Fibroblast of skin of right quadriceps (primary cell): ENCODE results near the gene CECR2.
"Not testable (repeated sequence)": the region's sequence is repeated elsewhere in the genome, so short reads cannot be mapped to it uniquely, and the experiment has no call there.

Source experiments
- DNase-seq: peaks from one replicate; pipeline ENCODE4 v3.0.0-alpha.2; 2013

CECR2 gene

DNA sequence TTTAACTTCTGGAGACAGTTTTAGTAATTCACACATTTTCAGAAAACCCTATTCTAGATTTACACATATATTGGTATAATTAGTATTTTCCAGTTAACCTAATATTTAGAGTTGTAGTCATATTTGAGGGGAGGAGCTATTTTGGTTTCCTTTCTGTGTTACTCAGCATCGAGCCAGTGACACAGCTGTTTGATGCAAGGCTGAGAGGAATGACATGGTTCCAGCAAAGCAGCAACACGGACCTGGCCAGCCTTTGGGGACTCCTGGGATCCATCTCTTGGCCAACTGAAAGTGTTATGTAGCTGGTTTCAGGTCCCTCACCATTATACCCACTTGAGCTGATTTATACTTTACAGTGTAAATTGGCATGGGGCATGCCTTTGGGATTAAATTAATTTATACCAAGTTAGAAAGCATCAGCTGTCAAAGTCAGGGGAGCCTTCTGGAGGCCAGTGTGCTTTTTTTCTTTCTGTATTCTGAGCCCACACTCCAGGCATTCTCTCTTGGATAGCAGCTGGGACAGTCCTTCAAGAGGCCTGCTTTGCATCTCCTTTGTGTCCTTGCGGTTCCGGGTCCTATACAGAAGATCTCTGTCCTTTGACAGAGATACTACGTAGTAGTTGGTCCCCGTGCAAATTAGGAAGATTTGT is 102.8 kb downstream of the CECR2 start:
- DNase-seq: no peak

DNA sequence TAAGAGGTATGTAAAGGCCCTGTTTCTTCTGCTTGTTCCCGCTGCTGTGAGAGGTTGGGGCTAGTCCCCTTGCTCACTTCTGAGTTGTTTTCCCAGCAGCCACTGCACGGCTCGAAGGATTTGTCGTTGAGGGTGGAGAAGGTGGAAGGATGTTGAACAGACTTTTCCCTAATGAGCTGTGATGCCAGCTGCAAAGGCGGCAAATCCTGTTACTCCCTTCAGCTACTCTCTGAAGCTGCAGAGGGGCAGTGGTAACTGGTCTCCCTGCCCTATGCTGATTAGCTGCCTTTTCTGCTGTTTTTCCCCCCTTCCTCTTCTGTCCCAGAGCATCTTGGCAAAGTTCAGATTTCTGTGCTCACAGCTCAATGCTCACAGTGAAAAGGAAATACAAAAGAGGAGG is 103.7 kb downstream of the CECR2 start:
- DNase-seq: no peak

DNA sequence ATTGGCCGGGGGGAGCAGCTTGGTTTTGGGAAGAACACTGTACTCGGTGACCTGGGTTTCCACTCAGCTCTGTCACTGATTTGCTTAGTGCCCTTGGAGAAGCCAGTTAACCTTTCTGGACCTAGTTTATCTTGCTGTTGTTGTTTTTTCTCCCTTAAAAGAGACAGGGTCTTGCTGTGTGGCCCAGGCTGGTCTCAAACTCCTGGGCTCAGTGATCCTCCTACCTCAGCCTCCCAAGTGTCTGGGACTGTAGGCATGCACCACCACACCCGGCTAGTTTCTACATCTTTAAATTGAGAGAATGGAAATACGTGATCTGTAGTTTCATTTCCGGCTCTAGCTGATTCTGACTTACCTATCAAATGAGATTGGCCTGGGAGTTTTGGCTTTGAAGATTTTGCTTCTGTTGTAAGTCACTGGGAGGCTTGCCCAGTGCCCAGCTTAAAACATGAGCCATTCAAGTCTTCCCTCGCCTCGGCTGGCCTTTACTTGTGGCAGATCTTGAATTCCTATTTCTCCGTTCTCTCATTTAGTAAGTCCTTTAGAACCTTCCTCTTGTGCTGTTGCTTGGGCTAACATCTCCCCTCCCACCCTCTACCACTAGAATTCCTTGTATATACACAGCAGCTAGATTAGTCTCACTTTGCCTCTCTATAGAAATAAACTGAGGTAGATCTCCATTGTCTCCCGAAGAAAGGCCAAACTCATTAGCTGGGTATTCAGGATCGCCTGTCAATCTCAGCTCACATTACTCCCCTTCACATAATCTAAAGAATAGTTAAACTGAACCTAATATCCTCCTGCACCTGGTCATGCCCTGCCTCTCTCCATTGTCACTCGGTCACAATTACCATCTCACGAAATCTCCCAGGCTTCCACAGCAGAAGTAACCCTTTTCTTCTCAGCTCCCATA is 106.3 kb downstream of the CECR2 start:
- no peak for DNase-seq

DNA sequence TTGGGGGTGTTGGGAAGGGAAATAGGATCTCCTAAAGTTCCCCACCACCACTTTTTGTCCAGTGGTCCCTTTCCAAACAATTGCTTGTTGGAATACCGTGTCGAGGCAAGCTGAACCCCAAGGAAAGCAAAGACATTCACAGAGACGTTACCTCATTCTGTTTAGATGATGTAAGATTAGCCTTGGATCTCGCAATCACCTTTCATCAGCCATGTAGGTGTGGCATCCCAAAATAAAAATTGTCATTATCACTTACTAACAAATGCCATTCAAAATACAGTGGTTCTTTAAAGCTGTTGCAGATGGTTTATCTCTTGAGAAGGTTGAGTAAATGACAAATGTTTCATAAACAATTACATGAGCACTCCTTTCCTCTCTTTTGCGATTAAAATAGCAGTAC is 107.6 kb downstream of the CECR2 start:
- no peak for DNase-seq

DNA sequence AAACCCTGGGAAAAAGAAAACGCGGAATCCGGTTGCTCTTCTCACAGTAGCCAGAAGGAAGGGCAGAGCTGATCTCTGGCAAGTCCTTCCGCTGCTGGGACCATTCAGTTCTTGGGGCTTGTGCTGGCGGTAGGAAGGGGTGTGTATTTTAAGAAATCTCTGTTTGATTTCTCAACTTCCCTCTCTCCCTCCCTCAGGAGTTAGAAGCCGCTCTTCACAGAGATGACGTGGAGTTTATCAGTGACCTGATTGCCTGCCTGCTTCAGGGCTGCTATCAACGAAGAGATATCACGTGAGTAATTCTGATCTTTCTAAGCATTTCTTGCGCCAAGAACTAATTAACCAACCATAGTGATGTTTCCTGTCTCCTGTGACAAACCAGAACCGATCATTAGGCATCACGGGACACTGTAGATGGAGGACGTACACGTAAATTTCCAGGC is 108.2 kb downstream of the CECR2 start:
- DNase-seq: no peak

DNA sequence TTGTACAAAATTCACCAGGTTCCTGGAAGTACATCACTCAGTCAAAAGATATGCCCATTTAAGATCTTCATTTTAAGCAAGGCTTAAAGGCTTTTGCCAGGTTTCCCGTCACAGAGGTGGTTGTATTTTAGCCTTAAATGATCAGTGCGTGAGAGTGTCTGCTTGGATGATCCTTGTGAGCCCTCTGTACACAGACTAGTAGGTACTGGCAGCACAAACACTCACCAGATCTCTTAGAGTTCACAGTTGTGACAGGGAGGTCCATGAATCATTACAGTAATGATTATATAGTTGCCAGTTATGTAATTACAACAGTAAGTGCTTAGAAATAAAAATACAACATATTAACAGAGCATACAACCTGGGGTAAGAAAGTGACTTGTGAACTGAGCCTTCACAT is 109.9 kb downstream of the CECR2 start:
- no peak for DNase-seq

DNA sequence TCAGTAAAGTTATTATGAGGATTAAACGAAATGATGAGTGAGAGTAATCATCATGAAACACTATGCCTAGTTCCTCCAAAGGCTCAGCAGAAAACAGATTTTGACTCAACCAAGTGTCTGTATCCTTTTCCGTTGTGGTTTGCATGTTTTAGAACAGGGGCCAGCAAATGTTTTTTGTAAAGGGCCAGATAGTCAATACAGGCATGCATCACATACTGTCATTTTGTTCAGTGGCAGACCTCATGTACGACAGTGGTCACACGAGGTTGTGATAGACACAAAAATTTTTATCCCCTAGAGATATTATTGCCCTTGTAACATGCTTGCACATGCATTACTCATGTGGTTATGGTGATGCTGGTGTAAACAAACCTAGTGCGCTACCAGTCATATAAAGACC is 112.2 kb downstream of the CECR2 start:
- no peak for DNase-seq

DNA sequence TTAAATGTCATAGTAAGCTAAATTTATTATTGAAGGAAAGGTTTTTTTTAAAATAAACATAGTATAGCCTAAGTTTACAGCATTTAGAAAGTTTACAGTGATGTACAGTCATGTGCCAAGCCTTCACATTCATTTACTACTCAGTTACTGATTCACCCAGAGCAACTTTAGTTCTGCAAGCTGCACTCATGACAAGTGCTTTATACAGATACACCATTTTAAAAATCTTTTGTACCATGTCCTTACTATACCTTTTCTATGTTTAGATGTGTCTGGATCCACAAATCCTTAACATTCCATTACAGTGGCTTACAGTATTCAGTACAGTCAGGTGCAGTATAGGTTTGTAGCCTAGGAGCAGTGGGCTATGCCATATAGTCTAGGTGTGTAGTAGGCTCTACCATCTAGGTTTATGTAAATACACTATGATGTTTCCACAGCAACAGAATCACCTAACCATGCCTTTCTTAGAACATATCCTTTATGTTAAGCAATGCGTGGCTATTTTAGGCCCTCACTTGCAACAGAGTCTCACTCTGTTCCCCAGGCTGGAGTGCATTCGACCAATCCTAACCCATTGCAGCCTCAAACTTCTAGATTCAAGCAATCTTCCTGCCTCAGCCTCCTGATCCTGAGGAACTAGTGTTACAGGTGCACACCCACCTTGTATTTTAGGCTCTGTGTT is 114.6 kb downstream of the CECR2 start:
- no peak for DNase-seq

DNA sequence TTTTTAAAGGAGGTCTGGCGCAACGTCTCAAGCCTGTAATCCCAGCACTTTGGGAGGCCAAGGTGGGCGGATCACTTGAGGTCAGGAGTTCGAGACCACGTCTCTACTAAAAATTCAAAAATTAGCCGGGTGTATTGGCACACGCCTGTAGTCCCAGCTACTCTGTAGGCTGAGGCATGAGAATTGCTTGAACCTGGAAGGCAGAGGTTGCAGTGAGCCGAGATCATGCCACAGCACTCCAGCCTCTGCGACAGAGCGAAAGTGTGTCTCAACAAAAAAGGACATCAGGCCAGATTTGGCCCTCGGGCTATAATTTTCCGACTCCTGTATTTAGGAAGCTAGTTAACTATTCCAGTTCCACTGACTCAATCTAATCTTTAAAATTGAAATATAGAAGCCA is 115.3 kb downstream of the CECR2 start:
- DNase-seq: no peak

DNA sequence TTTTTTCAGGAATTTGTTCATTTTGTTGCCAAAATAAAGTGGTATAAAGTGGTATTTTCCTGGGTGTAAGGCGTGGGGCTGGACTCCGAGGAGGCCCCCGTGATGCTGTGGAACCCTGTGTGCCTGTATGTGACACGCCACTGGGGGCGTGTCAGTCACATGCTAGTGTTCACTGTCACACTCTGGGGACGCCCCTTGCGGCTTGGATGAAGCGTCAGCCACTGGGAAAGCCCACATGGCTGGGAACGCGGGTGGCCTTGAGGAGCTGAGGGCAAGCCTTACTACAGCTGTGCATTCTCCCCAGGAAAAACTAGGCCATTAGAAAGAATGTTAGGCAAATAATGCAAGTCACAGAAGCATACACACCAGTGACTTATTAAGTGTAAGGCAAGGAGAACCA is 117.1 kb downstream of the CECR2 start:
- DNase-seq: no peak

DNA sequence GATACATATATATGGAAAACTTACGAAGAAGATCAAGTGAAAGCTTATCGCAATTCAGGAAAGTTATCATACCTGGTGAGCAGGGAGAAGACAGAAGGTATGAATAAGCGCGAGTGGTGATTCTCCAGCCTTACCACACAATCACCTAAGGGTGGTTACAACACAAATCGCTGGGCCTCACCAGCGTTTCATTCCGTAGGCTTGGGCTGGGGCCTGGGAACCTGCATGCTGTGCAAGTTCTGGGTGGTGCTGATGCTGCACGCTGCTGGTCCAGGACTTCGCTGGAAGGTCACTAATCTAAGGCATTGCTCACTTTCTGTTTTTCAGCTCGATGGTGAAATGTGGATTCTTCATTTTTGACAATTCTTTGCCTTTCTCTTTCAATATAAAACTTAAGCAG is 117.5 kb downstream of the CECR2 start:
- no peak for DNase-seq

DNA sequence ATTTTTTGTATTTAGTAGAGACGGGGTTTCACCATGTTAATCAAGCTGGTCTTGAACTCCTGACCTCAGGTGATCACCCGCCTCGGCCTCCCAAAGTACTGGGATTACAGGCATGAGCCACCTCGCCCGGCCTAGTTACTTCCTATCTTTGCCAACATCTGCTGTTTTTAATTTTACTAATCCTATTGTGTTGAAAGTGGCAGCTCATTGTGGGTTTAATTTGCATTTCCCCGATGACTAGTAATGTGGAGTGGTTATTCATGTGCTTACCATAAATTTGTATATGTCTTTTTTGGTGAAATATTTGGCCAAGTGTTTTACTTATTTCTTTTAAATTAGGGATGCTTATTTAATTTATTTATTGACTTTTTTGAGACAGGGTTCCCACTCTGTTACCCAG is 119.8 kb downstream of the CECR2 start:
- DNase-seq: no peak

DNA sequence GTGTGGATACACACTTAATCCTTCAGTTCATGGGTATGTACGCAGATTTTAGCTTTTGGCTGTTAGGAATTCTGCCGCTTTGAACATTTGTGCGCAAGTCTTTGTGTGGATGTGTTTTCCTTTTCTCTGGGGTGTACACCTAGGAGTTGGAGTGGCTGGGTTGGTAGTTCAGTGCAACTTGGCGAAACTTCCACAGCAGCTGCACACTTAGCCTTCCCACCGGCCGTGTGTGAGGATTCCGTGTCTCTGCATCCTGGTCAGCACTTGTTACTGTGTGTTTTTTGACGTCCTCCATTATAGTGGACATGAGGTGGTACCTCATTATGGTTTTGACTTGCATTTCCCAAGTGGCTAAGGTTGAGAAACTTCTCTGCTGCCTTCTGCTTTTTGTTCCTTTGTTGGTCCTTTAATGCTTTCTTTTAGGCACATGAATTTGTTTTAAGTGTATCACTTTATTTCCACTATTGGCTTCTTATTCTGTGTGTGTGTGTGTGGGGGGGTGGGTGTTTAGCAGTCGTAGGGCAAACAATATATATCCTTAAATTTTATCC is 121.9 kb downstream of the CECR2 start:
- DNase-seq: no peak

DNA sequence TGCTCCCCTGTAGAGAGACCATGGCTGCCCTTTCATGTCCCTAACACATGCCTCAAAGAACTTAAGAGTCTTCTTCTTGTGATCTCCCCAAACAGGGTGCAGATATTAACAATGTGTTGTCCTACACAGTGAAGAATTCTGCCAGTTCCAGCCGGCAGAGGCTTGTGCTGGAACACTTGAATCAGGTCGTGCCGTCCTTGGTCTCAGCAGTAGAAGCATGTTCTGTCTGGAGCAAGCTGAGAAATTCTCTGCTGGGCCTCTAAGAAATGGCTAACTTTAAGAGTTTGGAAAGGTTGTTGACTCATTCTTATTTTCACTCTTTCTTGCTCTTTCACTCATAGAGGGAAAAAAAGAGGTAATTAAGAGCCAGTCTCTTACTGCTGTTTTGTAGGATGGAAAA is 123.0 kb downstream of the CECR2 start:
- no peak for DNase-seq

DNA sequence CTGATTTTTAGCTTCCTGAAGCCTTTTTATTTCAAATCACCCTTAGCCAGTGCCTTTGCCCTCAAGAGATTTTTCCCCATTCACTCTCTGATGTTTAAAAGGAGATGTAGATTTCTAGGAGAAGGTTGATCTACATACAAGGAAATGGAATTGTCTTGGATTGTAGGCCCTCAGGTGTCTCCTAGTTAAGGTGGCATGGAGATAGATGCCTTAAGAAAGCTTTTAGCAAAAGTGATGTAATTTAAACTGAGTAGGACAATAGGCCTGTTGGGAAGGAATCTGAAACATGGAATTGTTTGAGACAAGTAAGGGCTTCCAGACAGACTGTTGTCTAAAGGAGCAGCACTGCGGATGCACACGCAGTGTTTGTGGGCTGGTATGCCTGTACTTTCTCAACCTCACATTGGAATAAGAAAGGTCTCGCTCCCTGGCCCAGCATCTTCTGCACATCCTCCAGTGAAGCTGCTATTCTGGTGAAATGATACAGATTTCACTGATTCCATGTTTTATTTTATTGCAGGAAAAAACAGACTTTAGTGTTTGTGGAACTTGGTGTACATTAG is 124.2 kb downstream of the CECR2 start:
- no peak for DNase-seq

DNA sequence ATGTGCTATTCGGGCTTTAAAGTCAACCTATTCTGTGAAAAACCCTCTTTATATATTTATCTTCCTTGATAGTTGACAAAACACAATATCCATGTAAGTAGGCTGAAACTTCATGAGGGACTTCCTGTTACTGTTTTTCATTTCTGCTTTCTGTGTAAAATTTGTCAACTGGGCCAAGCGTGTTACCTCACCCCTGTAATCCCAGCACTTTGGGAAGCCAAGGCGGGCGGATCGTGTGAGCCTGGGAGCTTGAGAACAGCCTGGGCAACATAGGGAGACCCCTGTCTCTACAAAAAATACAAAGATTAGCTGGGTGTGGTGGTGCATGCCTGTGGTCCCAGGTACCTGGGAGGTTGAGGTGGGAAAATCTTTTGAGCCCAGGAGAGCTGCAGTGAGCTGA is 127.6 kb downstream of the CECR2 start:
- DNase-seq: no peak

DNA sequence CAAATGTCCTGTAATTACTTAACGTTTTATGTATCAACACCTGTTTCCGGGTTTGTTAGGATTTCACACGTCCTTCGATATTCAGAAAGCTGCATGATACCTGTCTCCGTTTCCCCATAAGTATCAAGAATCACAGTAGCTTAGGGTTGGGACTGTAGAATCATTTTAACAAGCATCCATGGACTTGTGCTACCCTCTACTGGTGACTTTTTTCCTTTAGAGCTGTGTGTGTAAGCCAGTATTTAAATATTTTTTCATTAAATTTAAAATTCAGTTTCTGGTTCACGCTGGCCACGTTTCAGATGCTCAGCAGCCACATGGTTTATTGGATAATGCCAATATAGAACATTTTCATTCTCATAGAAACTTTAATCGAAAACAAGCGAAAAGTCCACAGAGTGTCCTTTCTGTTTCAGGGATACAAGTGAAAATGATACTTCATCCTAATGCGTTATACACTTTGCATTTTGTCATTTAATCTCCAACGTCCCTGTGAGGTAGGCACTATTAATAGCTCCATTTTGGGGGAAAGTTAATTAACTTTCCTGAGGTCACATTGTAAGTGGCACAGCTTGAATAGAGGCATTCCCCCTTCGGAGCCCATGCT is 132.5 kb downstream of the CECR2 start:
- peak; percentile 52 for DNase-seq

DNA sequence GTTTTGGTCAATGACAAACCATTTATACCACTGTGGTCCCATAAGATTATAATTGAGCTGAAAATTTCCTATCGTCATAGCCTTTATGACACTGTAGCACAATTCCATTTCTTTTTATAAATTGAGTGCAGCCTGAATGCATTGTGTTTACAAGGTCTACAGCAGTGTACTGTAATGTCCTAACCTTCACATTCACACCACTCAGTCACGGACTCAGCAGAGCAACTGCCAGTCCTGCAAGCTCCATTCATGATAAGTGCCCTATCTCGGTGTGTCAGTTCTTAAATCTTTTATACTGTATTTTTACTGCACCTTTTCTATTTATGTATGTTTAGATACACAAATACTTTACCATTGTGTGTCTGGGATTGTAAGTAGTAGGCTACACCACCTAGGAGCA is 138.8 kb downstream of the CECR2 start:
- no peak for DNase-seq

DNA sequence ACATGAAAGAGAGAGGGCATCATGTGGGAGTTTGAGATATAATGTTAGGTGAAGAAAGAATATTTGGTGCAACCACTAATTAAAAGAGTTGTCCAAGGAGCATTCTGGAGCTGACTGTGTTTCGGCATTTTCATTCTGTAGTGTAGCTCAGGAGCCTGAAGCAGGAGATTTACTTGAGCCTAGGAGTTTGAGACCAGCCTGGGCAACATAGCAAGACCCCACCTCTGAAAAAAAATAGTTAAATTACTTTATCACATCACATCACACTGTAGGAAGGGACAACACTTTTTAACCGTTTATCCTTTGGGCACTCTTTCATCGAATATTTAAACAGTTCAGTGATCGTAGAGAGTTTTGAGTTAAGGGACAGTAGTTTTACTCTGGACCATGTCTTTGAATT is 143.7 kb downstream of the CECR2 start:
- DNase-seq: no peak

DNA sequence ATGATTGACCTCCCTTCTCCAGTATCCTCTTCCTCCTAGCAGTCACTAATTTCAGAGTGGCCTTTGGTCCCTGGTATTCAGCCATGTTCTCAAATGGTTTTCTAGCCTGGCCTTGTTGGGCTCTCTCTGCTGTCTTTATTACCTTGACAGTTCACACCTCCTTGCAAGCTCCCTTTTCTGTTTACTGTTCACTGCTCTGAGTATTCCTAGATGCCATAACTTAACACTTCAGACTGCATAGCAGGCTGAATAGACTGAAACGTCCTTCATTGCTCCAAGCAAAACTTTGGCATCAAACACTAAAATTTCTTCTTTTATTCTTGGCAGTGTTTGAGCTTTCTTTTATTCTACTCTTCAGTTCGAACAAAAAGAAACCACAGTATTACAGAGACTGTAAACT is 144.4 kb downstream of the CECR2 start:
- no peak for DNase-seq

DNA sequence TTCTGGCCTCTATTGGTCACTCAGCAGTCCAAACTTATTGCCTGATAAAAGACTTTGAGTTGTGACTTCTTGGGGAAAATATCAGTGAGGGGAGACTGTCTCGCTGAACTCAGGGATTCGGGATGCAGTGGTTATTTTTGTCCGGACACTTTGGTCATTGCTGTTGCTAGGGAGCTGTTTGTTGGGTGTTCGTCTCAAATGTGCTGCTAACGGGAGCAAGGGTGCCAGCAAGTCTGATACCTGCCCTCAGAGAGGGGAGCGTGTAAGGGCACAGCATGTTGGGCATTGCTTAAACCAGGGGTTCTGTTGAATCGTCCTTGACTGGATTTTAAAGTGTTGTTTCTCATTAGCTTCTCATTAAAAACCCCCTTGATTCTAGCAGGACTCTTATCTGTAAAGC is 144.8 kb downstream of the CECR2 start:
- no peak for DNase-seq

DNA sequence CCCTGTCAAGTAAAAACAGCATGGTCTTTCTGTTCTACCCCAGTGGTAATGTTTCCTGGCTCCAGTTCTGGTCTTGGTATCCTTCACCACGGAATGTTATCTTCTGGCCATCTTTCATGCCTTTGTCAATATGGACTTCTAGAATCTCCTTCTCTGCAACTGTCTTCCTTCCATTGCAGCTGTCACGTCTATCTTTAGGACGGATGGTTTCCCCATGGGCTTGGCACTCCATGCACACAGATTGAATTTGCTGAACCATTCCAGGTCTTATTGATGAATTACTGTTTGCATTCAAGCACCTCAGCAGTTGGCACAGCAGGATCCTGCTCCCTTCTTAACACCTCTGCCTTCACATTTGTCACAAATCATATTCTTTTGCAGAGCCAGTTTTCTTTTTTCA is 149.1 kb downstream of the CECR2 start:
- DNase-seq: no peak

DNA sequence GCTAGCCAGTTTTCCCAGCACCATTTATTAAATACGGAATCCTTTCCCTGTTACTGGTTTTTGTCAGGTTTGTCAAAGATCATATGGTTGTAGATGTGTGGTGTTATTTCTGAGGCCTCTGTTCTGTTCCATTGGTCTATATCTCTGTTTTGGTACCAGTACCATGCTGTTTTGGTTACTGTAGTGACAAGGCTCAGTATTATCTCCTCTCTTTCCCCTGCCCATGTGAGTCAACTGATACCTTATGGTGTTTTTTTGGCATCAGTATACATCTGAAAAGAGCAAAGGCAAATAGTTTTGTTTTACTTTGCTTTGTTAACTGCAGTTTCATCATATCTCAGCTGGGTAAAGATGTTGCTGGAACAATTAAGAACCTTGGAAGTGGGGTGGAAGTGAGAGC is 152.7 kb downstream of the CECR2 start:
- not testable (repeated sequence) for DNase-seq
